K562 (cell line): ENCODE data around the gene NR2F6. TPM values are rescaled to one million over a fixed set of nuclear protein-coding genes. Genes with fewer than 3 reads are reported as not detected.
A peak's percentile ranks its signal among the peaks of the same experiment; 100 is the strongest.

Source experiments
- CUX1 ChIP-seq: fragments of 200-800 bp; sonication (Bioruptor generic); IDR thresholded peaks from 2 replicates; pipeline ENCODE4 v1.6.1; 2016; ENCODE audit warnings: missing genetic modification characterization, missing compliant biosample characterization
- ETV1 ChIP-seq: fragments of 450-650 bp; conservative IDR thresholded peaks from 2 replicates; pipeline ENCODE4 v1.6.1; 2016; ENCODE audit warnings: missing genetic modification characterization, control low read depth, low read depth, missing compliant biosample characterization
- PML ChIP-seq: IDR thresholded peaks from 2 replicates; pipeline ENCODE4 v1.6.1; 2012; ENCODE audit warnings: low read length, inconsistent platforms
- TAF1 ChIP-seq: IDR thresholded peaks from 2 replicates; pipeline ENCODE4 v1.6.1; 2011; ENCODE audit warnings: mild to moderate bottlenecking, low read length, moderate library complexity; ENCODE audit not compliant: insufficient read depth, control insufficient read depth, severe bottlenecking; ENCODE audit errors: extremely low read depth
- polyA plus RNA-seq, 8 experiments: library from polyadenylated mRNA; depleted of rRNA in 4 of 8; stranded (reverse) in 5 of 8; unstranded in 3 of 8; fragments of >200 nt; fragmentation: Nextera tagmentation in 2 of 8; fragmentation: Illumina TruSeq in 1 of 8; extraction: Ambion mirVana in 2 of 8; extraction: Trizol in 1 of 8; gene quantifications; 2 replicates each; pipeline versions ENCODE4 v1.2.1 to v1.2.3, GENCODE V29; 2011 to 2014; ENCODE audit warnings: inconsistent platforms in 1 of 8, missing spikeins in 1 of 8
- total RNA-seq, 7 experiments: library from RNA; depleted of rRNA in 6 of 7; stranded (reverse); fragments of >200 nt in 6 of 7; fragmentation: Illumina TruSeq in 2 of 7; extraction: Trizol in 2 of 7; gene quantifications; 2 replicates each; pipeline versions ENCODE4 v1.2.1 to v1.2.3, GENCODE V29; 2011 to 2021; ENCODE audit warnings: low replicate concordance in 1 of 7

The NR2F6 gene
- total and polyA plus RNA-seq, 9 of the 15 experiments (the other 6 are each of a cell fraction or from before 2014, with no cell fraction given): 0.76 to 97.5 (median 18.8) TPM

GRCh38 chr19:17226002-17226933, 19.5 kb downstream of the NR2F6 start, which contains the start of gene OCEL1 (continued):
- TF ChIP-seq ETV1 (tag) (peak; percentile 56), TAF1 (peak; percentile 60), CUX1 (CRISPR knock-in tag) (no peak), PML (peak; percentile 24; the same call in 1 of the 2 replicates)
- TF ChIP-seq, all 486 proteins: peak for 125
